GM19035 (cell line): Measurements from ENCODE around the gene MBNL3.
A peak's percentile ranks its signal among the peaks of the same experiment; 100 is the strongest.

Source experiments
- ATAC-seq: cut with Tn5 transposase; IDR thresholded peaks from one replicate; pipeline ENCODE4 v1.9.1; 2021; ENCODE audit not compliant: unreplicated experiment

Gene MBNL3

GRCh38 chrX:132488819-132489577, at the start of gene MBNL3:
TSS of gene MBNL3 (minus strand) at chrX:132489038. CDS start at chrX:132439611, 49,427 bp downstream.
- peak; percentile 56 for ATAC-seq

GRCh38 chrX:132533409-132533808, 44.6 kb upstream of the MBNL3 start:
- no peak for ATAC-seq

GRCh38 chrX:132532913-132533312, 44.1 kb upstream of the MBNL3 start:
- ATAC-seq, result no peak

GRCh38 chrX:132532097-132532496, 43.3 kb upstream of the MBNL3 start:
- no peak for ATAC-seq

- ATAC-seq, result no peak
These were observed 32.0 kb upstream of the MBNL3 start for GRCh38 chrX:132520792-132521191.

- ATAC-seq, result no peak
These were observed 31.4 kb upstream of the MBNL3 start for GRCh38 chrX:132520213-132520612.

- no peak for ATAC-seq
These were observed 29.6 kb upstream of the MBNL3 start for GRCh38 chrX:132518401-132518800.

- no peak for ATAC-seq
These were observed 20.0 kb upstream of the MBNL3 start for GRCh38 chrX:132508834-132509233.

GRCh38 chrX:132505116-132505515, 16.3 kb upstream of the MBNL3 start:
- ATAC-seq, result no peak

GRCh38 chrX:132504417-132504816, 15.6 kb upstream of the MBNL3 start:
- no peak for ATAC-seq

GRCh38 chrX:132501606-132502005, 12.8 kb upstream of the MBNL3 start:
- no peak for ATAC-seq

- ATAC-seq, result no peak
These were observed 8.6 kb upstream of the MBNL3 start for GRCh38 chrX:132497432-132497831.

- no peak for ATAC-seq
These were observed 4.3 kb upstream of the MBNL3 start for GRCh38 chrX:132493095-132493494.

GRCh38 chrX:132491191-132491590, 2.4 kb upstream of the MBNL3 start:
- peak; percentile 36 for ATAC-seq

- peak; percentile 36 for ATAC-seq
These were observed 961 bp upstream of the MBNL3 start for GRCh38 chrX:132489578-132490419.

GRCh38 chrX:132488180-132488705, 595 bp downstream of the MBNL3 start:
- ATAC-seq, result no peak

GRCh38 chrX:132486599-132487178, 2.1 kb downstream of the MBNL3 start:
- no peak for ATAC-seq

- ATAC-seq, result no peak
These were observed 4.9 kb downstream of the MBNL3 start for GRCh38 chrX:132483951-132484350.

GRCh38 chrX:132483488-132483887, 5.3 kb downstream of the MBNL3 start:
- no peak for ATAC-seq

- no peak for ATAC-seq
These were observed 6.2 kb downstream of the MBNL3 start for GRCh38 chrX:132482632-132483031.

GRCh38 chrX:132481449-132481848, 7.4 kb downstream of the MBNL3 start:
- ATAC-seq, result no peak
